SKM-1 treated with dmso at 0.1 percent for 144 hours (cell line): Measurements from ENCODE around the gene PHTF1.

Experiments used
- DNase-seq: peaks from one replicate; lab custom pipeline; 2025; ENCODE audit not compliant: unreplicated experiment; lab: John Stamatoyannopoulos, UW

The PHTF1 gene

GRCh38 chr1:113670650-113671049, 88.6 kb downstream of the PHTF1 start:
- DNase-seq = no peak

- no peak for DNase-seq
Observed at GRCh38 chr1:113669988-113670387, 89.3 kb downstream of the PHTF1 start.

- DNase-seq = no peak
Observed at GRCh38 chr1:113666126-113666525, 93.2 kb downstream of the PHTF1 start.

- DNase-seq = no peak
Observed at GRCh38 chr1:113665071-113665470, 94.2 kb downstream of the PHTF1 start.

- DNase-seq = peak; percentile 66
Observed at GRCh38 chr1:113663165-113663951, 95.9 kb downstream of the PHTF1 start.

GRCh38 chr1:113662101-113662500, 97.2 kb downstream of the PHTF1 start:
- no peak for DNase-seq

- no peak for DNase-seq
Observed at GRCh38 chr1:113660088-113660487, 99.2 kb downstream of the PHTF1 start.

- DNase-seq = no peak
Observed at GRCh38 chr1:113659556-113659955, 99.7 kb downstream of the PHTF1 start.

- DNase-seq = no peak
Observed at GRCh38 chr1:113659035-113659434, 100.3 kb downstream of the PHTF1 start.

- DNase-seq = no peak
Observed at GRCh38 chr1:113657556-113658063, 101.7 kb downstream of the PHTF1 start.

- no peak for DNase-seq
Observed at GRCh38 chr1:113657126-113657525, 102.2 kb downstream of the PHTF1 start.

- no peak for DNase-seq
Observed at GRCh38 chr1:113654883-113655282, 104.4 kb downstream of the PHTF1 start.

GRCh38 chr1:113653741-113654140, 105.5 kb downstream of the PHTF1 start:
- no peak for DNase-seq

GRCh38 chr1:113652771-113653170, 106.5 kb downstream of the PHTF1 start:
- no peak for DNase-seq

- no peak for DNase-seq
Observed at GRCh38 chr1:113648478-113648877, 110.8 kb downstream of the PHTF1 start.

GRCh38 chr1:113647164-113647563, 112.1 kb downstream of the PHTF1 start:
- DNase-seq = no peak
